HepG2 (cell line): ENCODE measurements around the gene MGAT5.

ENCODE experiments used
- RAD21 ChIP-seq: fragments of 450-650 bp; formaldehyde crosslinking; IDR thresholded peaks from 2 replicates; pipeline ENCODE4 v1.5.0; 2020; ENCODE audit warnings: mild to moderate bottlenecking
- ZNF10 ChIP-seq: sonication (generic); formaldehyde crosslinking; IDR thresholded peaks from 2 replicates; pipeline ENCODE4 v1.4.0; 2020; ENCODE audit warnings: mild to moderate bottlenecking, low read depth, missing genetic modification reagents, borderline replicate concordance
- ZNF724P ChIP-seq: sonication (generic); formaldehyde crosslinking; IDR thresholded peaks from 2 replicates; pipeline ENCODE4 v1.8.0; 2022; ENCODE audit warnings: missing genetic modification reagents, borderline replicate concordance
- TF ChIP-seq, protein P1 (sequence below): sonication (generic); formaldehyde crosslinking; IDR thresholded peaks from 2 replicates; pipeline ENCODE4 v1.4.0; 2020; ENCODE audit warnings: missing genetic modification reagents, borderline replicate concordance
- TF ChIP-seq, protein P2 (sequence below): sonication (generic); formaldehyde crosslinking; IDR thresholded peaks from 2 replicates; pipeline ENCODE4 v1.4.0; 2020; ENCODE audit warnings: missing genetic modification reagents, mild to moderate bottlenecking, borderline replicate concordance

DNA sequence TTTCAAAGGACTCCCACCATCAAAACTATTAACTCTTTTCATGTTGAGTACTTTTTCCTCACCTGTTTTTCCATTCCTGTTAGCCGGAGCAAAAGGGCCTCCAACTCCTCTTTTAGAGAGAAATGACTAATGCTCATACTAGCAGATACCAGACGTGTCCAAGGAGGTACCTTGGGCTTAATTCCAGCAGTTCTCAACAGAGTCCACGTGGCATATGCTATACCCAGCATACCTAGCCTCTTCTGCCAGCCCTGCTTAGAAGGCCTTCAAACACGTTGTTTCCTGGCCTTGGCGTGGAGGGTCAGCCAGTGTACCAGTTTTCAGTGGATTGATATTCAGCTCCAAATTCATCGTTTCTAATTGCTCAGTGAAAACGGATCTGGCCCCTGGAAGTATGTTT lies 123.9 kb downstream of the MGAT5 start:
- TF ChIP-seq, protein P1, sequence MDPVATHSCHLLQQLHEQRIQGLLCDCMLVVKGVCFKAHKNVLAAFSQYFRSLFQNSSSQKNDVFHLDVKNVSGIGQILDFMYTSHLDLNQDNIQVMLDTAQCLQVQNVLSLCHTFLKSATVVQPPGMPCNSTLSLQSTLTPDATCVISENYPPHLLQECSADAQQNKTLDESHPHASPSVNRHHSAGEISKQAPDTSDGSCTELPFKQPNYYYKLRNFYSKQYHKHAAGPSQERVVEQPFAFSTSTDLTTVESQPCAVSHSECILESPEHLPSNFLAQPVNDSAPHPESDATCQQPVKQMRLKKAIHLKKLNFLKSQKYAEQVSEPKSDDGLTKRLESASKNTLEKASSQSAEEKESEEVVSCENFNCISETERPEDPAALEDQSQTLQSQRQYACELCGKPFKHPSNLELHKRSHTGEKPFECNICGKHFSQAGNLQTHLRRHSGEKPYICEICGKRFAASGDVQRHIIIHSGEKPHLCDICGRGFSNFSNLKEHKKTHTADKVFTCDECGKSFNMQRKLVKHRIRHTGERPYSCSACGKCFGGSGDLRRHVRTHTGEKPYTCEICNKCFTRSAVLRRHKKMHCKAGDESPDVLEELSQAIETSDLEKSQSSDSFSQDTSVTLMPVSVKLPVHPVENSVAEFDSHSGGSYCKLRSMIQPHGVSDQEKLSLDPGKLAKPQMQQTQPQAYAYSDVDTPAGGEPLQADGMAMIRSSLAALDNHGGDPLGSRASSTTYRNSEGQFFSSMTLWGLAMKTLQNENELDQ (CRISPR knock-in tag) = no peak
- TF ChIP-seq ZNF10 (CRISPR knock-in tag) (no peak), ZNF724P (CRISPR knock-in tag) (no peak), RAD21 (CRISPR knock-in tag) (no peak)
- TF ChIP-seq, protein P2, sequence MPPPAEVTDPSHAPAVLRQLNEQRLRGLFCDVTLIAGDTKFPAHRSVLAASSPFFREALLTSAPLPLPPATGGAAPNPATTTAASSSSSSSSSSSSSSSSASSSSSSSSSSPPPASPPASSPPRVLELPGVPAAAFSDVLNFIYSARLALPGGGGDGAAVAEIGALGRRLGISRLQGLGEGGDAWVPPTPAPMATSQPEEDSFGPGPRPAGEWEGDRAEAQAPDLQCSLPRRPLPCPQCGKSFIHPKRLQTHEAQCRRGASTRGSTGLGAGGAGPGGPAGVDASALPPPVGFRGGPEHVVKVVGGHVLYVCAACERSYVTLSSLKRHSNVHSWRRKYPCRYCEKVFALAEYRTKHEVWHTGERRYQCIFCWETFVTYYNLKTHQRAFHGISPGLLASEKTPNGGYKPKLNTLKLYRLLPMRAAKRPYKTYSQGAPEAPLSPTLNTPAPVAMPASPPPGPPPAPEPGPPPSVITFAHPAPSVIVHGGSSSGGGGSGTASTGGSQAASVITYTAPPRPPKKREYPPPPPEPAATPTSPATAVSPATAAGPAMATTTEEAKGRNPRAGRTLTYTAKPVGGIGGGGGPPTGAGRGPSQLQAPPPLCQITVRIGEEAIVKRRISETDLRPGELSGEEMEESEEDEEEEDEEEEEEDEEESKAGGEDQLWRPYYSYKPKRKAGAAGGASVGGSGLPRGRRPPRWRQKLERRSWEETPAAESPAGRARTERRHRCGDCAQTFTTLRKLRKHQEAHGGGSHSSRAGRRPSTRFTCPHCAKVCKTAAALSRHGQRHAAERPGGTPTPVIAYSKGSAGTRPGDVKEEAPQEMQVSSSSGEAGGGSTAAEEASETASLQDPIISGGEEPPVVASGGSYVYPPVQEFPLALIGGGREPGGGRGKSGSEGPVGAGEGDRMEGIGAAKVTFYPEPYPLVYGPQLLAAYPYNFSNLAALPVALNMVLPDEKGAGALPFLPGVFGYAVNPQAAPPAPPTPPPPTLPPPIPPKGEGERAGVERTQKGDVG (CRISPR knock-in tag) = no peak
